Activated naive CD4-positive, alpha-beta T cell treated with anti-CD3 and anti-CD28 coated beads for 36 hours (primary cell): ENCODE results near the gene TSNAXIP1. TPM values are rescaled to one million over a fixed set of nuclear protein-coding genes. Genes with fewer than 3 reads are reported as not detected.
A peak's percentile ranks its signal among the peaks of the same experiment; 100 is the strongest.
"Not testable (repeated sequence)": the region's sequence is repeated elsewhere in the genome, so short reads cannot be mapped to it uniquely, and the experiment has no call there.

Source experiments
- CTCF ChIA-PET: fragments of 350-600 bp; sonication (Branson Sonifier 250); formaldehyde crosslinking; loops from one replicate; lab custom pipeline; 2021; ENCODE audit warnings: antibody characterized with exemption; lab: Charles Lee
- DNase-seq: peaks from one replicate; pipeline ENCODE4 v3.0.0-alpha.2; 2020
- H3K27ac Mint-ChIP-seq: one replicate; pipeline ENCODE4 v1.8.0; 2021; ENCODE audit warnings: mild to moderate bottlenecking, mixed read lengths
- H3K27me3 Mint-ChIP-seq: one replicate; pipeline ENCODE4 v1.8.0; 2021; ENCODE audit warnings: low read depth, mixed read lengths
- H3K36me3 Mint-ChIP-seq: one replicate; pipeline ENCODE4 v1.8.0; 2021; ENCODE audit warnings: low read depth, mixed read lengths
- H3K4me1 Mint-ChIP-seq: one replicate; pipeline ENCODE4 v1.8.0; 2021; ENCODE audit warnings: low read depth, mixed read lengths
- H3K4me3 Mint-ChIP-seq: one replicate; pipeline ENCODE4 v1.8.0; 2021; ENCODE audit warnings: mild to moderate bottlenecking, moderate library complexity, mixed read lengths
- H3K9me3 Mint-ChIP-seq: one replicate; pipeline ENCODE4 v1.8.0; 2021; ENCODE audit warnings: mixed read lengths
- intact Hi-C: fragments of 100-400 bp; cut with micrococcal nuclease; formaldehyde crosslinking; loops from one replicate; pipeline ENCODE4 v1.15.1; 2023
- total RNA-seq, 2 experiments: library from RNA; stranded (reverse); gene quantifications; one replicate each; pipeline ENCODE4 v1.2.3, GENCODE V29; 2021

Gene TSNAXIP1
- total RNA-seq, 2 experiments from 2014 or later = 0.35 to 0.50 TPM

- DNase-seq = no peak
- no peak overlapping the region for H3K27ac Mint-ChIP-seq
- H3K9me3 Mint-ChIP-seq = no peaks in the 10 kb centered on the region
- H3K4me3 Mint-ChIP-seq = no peak overlapping the region
- CTCF ChIA-PET = interaction anchor here (2.7 kb wide), 1 partner anchor 37 kb away, joined by 8 read pairs; no protein-coding TSS in a partner anchor
- H3K36me3 Mint-ChIP-seq = peaks cover 5% of the 10 kb centered on the region
- no peaks in the 10 kb centered on the region for H3K27me3 Mint-ChIP-seq
- peaks cover 42% of the 10 kb centered on the region for H3K4me1 Mint-ChIP-seq
- intact Hi-C loops = no loop called here
Observed at GRCh38 chr16:67853670-67854069, 47.0 kb downstream of the TSNAXIP1 start.

- CTCF ChIA-PET = no interaction called here
- intact Hi-C loops = no loop called here
- Mint-ChIP-seq H3K27ac (peak overlapping the region; percentile 8), H3K27me3 (no peaks in the 10 kb centered on the region), H3K9me3 (no peaks in the 10 kb centered on the region), H3K4me1 (peaks cover 34% of the 10 kb centered on the region), H3K4me3 (no peak overlapping the region), H3K36me3 (peaks cover 3% of the 10 kb centered on the region)
- DNase-seq = no peak
Observed at GRCh38 chr16:67855789-67856188, 49.1 kb downstream of the TSNAXIP1 start.

- Mint-ChIP-seq H3K9me3 (no peaks in the 10 kb centered on the region), H3K4me3 (no peak overlapping the region), H3K27ac (no peak overlapping the region), H3K27me3 (no peaks in the 10 kb centered on the region), H3K36me3 (peaks cover 5% of the 10 kb centered on the region), H3K4me1 (peaks cover 40% of the 10 kb centered on the region)
- intact Hi-C loops = no loop called here
- CTCF ChIA-PET = interaction anchor here (1.3 to 1.7 kb wide), 2 partner anchors 27 to 41 kb away, joined by 4 to 8 read pairs; no protein-coding TSS in a partner anchor
- DNase-seq = no peak
Observed at GRCh38 chr16:67856927-67857546, 50.3 kb downstream of the TSNAXIP1 start.

GRCh38 chr16:67857547-67858233 is 51.0 kb downstream of the TSNAXIP1 start:
- no peak for DNase-seq
- H3K4me1 Mint-ChIP-seq = peaks cover 39% of the 10 kb centered on the region
- intact Hi-C loops = no loop called here
- H3K4me3 Mint-ChIP-seq = no peak overlapping the region
- no peak overlapping the region for H3K27ac Mint-ChIP-seq
- H3K9me3 Mint-ChIP-seq = no peaks in the 10 kb centered on the region
- CTCF ChIA-PET = interaction anchor here (1.3 to 1.7 kb wide), 2 partner anchors 26 to 42 kb away, joined by 4 to 8 read pairs; no protein-coding TSS in a partner anchor
- H3K27me3 Mint-ChIP-seq = no peaks in the 10 kb centered on the region
- H3K36me3 Mint-ChIP-seq = peaks cover 5% of the 10 kb centered on the region

GRCh38 chr16:67858500-67858899 is 51.8 kb downstream of the TSNAXIP1 start:
- DNase-seq = no peak
- Mint-ChIP-seq H3K27ac (no peak overlapping the region), H3K4me3 (no peak overlapping the region), H3K4me1 (peaks cover 39% of the 10 kb centered on the region), H3K36me3 (peaks cover 5% of the 10 kb centered on the region), H3K9me3 (no peaks in the 10 kb centered on the region), H3K27me3 (no peaks in the 10 kb centered on the region)
- intact Hi-C loops = no loop called here
- CTCF ChIA-PET = interaction anchor here (0.6 to 1.7 kb wide), 2 partner anchors 42 to 263 kb away, joined by 3 to 8 read pairs; no protein-coding TSS in a partner anchor

- Mint-ChIP-seq H3K27me3 (no peaks in the 10 kb centered on the region), H3K27ac (no peak overlapping the region), H3K9me3 (no peaks in the 10 kb centered on the region), H3K4me1 (peaks cover 25% of the 10 kb centered on the region), H3K36me3 (peaks cover 8% of the 10 kb centered on the region), H3K4me3 (no peak overlapping the region)
- intact Hi-C loops = no loop called here
- no peak for DNase-seq
- CTCF ChIA-PET = interaction anchor here (0.6 to 2.6 kb wide), 5 partner anchors 23 to 82 kb away, joined by 3 to 11 read pairs (median 4); partner anchors contain the start of gene NRN1L
Observed at GRCh38 chr16:67860589-67861398, 54.1 kb downstream of the TSNAXIP1 start.

GRCh38 chr16:67861877-67862276 is 55.2 kb downstream of the TSNAXIP1 start:
- intact Hi-C loops = no loop called here
- peaks cover 11% of the 10 kb centered on the region for H3K36me3 Mint-ChIP-seq
- H3K27me3 Mint-ChIP-seq = no peaks in the 10 kb centered on the region
- H3K4me3 Mint-ChIP-seq = no peak overlapping the region
- no peak for DNase-seq
- CTCF ChIA-PET = interaction anchor here (1.9 to 2.6 kb wide), 4 partner anchors 10 to 104 kb away, joined by 5 to 11 read pairs (median 8); partner anchors contain the start of gene NRN1L
- H3K4me1 Mint-ChIP-seq = peaks cover 21% of the 10 kb centered on the region
- no peaks in the 10 kb centered on the region for H3K9me3 Mint-ChIP-seq
- H3K27ac Mint-ChIP-seq = peak overlapping the region; percentile 53

- no peak for DNase-seq
- Mint-ChIP-seq H3K4me3 (no peak overlapping the region), H3K36me3 (peaks cover 13% of the 10 kb centered on the region), H3K4me1 (peaks cover 12% of the 10 kb centered on the region), H3K9me3 (no peaks in the 10 kb centered on the region), H3K27me3 (no peaks in the 10 kb centered on the region), H3K27ac (no peak overlapping the region)
- intact Hi-C loops = no loop called here
- CTCF ChIA-PET = interaction anchor here (0.6 to 2.6 kb wide), 7 partner anchors 9 to 103 kb away, joined by 3 to 11 read pairs (median 5); partner anchors contain the start of gene NRN1L
Observed at GRCh38 chr16:67862623-67863583, 56.2 kb downstream of the TSNAXIP1 start.

- peaks cover 14% of the 10 kb centered on the region for H3K36me3 Mint-ChIP-seq
- not testable (repeated sequence) for H3K27me3 Mint-ChIP-seq, DNase-seq, H3K4me1 Mint-ChIP-seq, H3K27ac Mint-ChIP-seq, H3K4me3 Mint-ChIP-seq, H3K9me3 Mint-ChIP-seq
- intact Hi-C loops = loop anchor here (2.0 kb wide), 1 partner anchor 17 kb away; the partner anchor contains the start of genes CENPT and NUTF2
- CTCF ChIA-PET = interaction anchor here (0.6 to 2.6 kb wide), 4 partner anchors 7 to 47 kb away, joined by 3 to 8 read pairs (median 4); no protein-coding TSS in a partner anchor
Observed at GRCh38 chr16:67864044-67864443, 57.4 kb downstream of the TSNAXIP1 start.

- no peak overlapping the region for H3K4me3 Mint-ChIP-seq
- H3K27me3 Mint-ChIP-seq = no peaks in the 10 kb centered on the region
- DNase-seq = no peak
- CTCF ChIA-PET = interaction anchor here (0.6 to 1.4 kb wide), 4 partner anchors 15 to 373 kb away, joined by 3 to 6 read pairs (median 4); no protein-coding TSS in a partner anchor
- intact Hi-C loops = loop anchor here (2.0 kb wide), 1 partner anchor 18 kb away; the partner anchor contains the start of genes CENPT and NUTF2
- no peaks in the 10 kb centered on the region for H3K9me3 Mint-ChIP-seq
- no peak overlapping the region for H3K27ac Mint-ChIP-seq
- H3K4me1 Mint-ChIP-seq = peaks cover 7% of the 10 kb centered on the region
- H3K36me3 Mint-ChIP-seq = peaks cover 14% of the 10 kb centered on the region
Observed at GRCh38 chr16:67864594-67864993, 57.9 kb downstream of the TSNAXIP1 start.

GRCh38 chr16:67865318-67865717 is 58.6 kb downstream of the TSNAXIP1 start:
- intact Hi-C loops = loop anchor here (1.0 to 2.0 kb wide), 2 partner anchors 19 to 49 kb away; partner anchors contain the start of genes CENPT and NUTF2

More at GRCh38 chr16:67865318-67865717, 58.6 kb downstream of the TSNAXIP1 start:
- no peak overlapping the region for H3K4me3 Mint-ChIP-seq
- no peaks in the 10 kb centered on the region for H3K27me3 Mint-ChIP-seq
- H3K27ac Mint-ChIP-seq = no peak overlapping the region
- H3K4me1 Mint-ChIP-seq = peaks cover 7% of the 10 kb centered on the region
- peaks cover 14% of the 10 kb centered on the region for H3K36me3 Mint-ChIP-seq
- CTCF ChIA-PET = interaction anchor here (0.6 to 1.7 kb wide), 6 partner anchors 16 to 374 kb away, joined by 4 to 6 read pairs (median 5); no protein-coding TSS in a partner anchor
- no peaks in the 10 kb centered on the region for H3K9me3 Mint-ChIP-seq
- peak; percentile 39 for DNase-seq
